ENCODE data around the gene SPTSSB.

The SPTSSB gene

DNA sequence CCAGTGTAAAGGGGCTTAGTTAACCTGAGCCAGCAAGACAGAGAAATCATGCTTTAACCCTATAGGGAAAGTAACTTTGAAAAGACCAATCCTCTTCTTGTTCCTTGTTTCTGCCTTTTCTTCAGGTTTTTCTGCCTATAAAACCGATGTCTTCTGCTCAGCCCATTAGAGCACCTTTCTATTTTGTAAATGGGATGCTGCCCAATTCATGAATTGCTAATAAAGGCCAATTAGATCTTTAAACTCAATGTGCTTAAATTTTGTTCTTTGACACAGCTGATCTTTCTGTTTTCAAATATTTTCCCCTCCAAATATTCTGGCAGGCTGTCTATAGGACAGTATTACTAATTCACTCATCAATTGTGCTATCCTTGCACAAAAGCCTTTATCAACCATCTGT, 33.8 kb upstream of the SPTSSB start:
- TF ChIP-seq, protein P1, sequence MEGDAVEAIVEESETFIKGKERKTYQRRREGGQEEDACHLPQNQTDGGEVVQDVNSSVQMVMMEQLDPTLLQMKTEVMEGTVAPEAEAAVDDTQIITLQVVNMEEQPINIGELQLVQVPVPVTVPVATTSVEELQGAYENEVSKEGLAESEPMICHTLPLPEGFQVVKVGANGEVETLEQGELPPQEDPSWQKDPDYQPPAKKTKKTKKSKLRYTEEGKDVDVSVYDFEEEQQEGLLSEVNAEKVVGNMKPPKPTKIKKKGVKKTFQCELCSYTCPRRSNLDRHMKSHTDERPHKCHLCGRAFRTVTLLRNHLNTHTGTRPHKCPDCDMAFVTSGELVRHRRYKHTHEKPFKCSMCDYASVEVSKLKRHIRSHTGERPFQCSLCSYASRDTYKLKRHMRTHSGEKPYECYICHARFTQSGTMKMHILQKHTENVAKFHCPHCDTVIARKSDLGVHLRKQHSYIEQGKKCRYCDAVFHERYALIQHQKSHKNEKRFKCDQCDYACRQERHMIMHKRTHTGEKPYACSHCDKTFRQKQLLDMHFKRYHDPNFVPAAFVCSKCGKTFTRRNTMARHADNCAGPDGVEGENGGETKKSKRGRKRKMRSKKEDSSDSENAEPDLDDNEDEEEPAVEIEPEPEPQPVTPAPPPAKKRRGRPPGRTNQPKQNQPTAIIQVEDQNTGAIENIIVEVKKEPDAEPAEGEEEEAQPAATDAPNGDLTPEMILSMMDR (conservative IDR thresholded peaks at IDR 0.05; ENCODE audit: low read depth, low read length): no peak
- H3K4me3 ChIP-seq (ENCODE audit: low read depth, low read length): no peak overlapping the region
- no peak for DNase-seq (ENCODE audit: low read depth)

DNA sequence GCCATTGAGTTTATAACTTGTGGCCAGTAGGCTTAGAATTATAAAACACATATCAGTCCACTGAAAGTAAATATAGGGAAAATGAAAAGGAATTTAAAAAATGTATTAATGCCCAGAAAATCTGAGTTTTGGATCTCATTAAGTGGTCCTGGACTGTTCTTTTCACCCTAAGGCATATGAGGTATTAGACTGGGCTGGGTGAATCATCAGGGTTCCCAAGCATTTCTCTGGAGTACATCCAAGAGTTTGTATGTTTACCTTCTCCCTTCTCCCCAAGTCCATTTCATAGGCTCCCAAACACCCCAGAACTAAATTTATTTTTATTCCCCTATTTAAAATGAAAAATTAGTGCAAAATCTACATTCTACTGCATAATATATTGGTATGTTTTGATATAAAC, 31.9 kb upstream of the SPTSSB start:
- TF ChIP-seq, protein P1 (conservative IDR thresholded peaks at IDR 0.05; ENCODE audit: low read depth, low read length): no peak

GRCh38 chr3:161401389-161401788, 30.1 kb upstream of the SPTSSB start:
- TF ChIP-seq, protein P1 (conservative IDR thresholded peaks at IDR 0.05; ENCODE audit: low read depth, low read length): no peak
- no peak for DNase-seq (ENCODE audit: low read depth)

More for the DNA sequence above, 31.9 kb upstream of the SPTSSB start:
- no peak overlapping the region for H3K4me3 ChIP-seq (ENCODE audit: low read depth, low read length)
- DNase-seq (ENCODE audit: low read depth): peak; percentile 34

DNA sequence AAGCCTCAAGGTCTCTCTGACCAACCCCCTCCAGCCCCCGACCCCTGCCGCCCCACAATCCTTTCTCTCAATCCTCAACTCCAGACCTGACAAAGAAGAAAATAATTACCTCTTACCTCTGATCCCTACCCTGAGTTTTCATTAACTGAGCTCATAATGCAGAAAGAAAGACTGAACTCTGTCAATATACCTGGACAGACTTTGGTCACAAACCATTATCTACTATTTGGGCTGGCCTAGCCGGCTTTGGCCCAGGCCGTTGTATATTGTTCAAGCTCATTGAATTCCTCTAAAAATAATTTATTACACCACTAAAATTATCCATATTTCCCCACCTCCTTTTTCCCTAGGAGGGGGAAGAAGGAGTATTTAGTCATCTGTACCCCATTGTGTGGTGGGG, 29.3 kb upstream of the SPTSSB start:
- TF ChIP-seq, protein P1 (conservative IDR thresholded peaks at IDR 0.05; ENCODE audit: low read depth, low read length): no peak
- DNase-seq (ENCODE audit: low read depth): no peak
- no peak overlapping the region for H3K4me3 ChIP-seq (ENCODE audit: low read depth, low read length)

More at GRCh38 chr3:161401389-161401788, 30.1 kb upstream of the SPTSSB start:
- no peak overlapping the region for H3K4me3 ChIP-seq (ENCODE audit: low read depth, low read length)

GRCh38 chr3:161395115-161396012, 24.0 kb upstream of the SPTSSB start:
- no peak for DNase-seq (ENCODE audit: low read depth)
- no peak overlapping the region for H3K4me3 ChIP-seq (ENCODE audit: low read depth, low read length)

GRCh38 chr3:161393803-161394202, 22.5 kb upstream of the SPTSSB start:
- H3K4me3 ChIP-seq (ENCODE audit: low read depth, low read length): no peak overlapping the region
- DNase-seq (ENCODE audit: low read depth): no peak
- TF ChIP-seq, protein P1 (conservative IDR thresholded peaks at IDR 0.05; ENCODE audit: low read depth, low read length): no peak

More at GRCh38 chr3:161395115-161396012, 24.0 kb upstream of the SPTSSB start:
- TF ChIP-seq, protein P1 (conservative IDR thresholded peaks at IDR 0.05; ENCODE audit: low read depth, low read length): no peak

- TF ChIP-seq, protein P1 (conservative IDR thresholded peaks at IDR 0.05; ENCODE audit: low read depth, low read length): no peak
- H3K4me3 ChIP-seq (ENCODE audit: low read depth, low read length): no peak overlapping the region
- DNase-seq (ENCODE audit: low read depth): no peak
Observed at GRCh38 chr3:161393310-161393709, 22.0 kb upstream of the SPTSSB start.

Measured in choroid plexus epithelial cell (primary cell).